GM21619 (cell line): ENCODE data around the gene CELA2A.
"Not testable (repeated sequence)": the region's sequence is repeated elsewhere in the genome, so short reads cannot be mapped to it uniquely, and the experiment has no call there.

ENCODE experiments used
- ATAC-seq: cut with Tn5 transposase; IDR thresholded peaks from one replicate; pipeline ENCODE4 v1.9.1; 2021; ENCODE audit not compliant: unreplicated experiment

The CELA2A gene

GRCh38 chr1:15424981-15425380 is 31.6 kb upstream of the CELA2A start:
- ATAC-seq, result no peak

GRCh38 chr1:15425521-15425920 is 31.0 kb upstream of the CELA2A start:
- no peak for ATAC-seq

DNA sequence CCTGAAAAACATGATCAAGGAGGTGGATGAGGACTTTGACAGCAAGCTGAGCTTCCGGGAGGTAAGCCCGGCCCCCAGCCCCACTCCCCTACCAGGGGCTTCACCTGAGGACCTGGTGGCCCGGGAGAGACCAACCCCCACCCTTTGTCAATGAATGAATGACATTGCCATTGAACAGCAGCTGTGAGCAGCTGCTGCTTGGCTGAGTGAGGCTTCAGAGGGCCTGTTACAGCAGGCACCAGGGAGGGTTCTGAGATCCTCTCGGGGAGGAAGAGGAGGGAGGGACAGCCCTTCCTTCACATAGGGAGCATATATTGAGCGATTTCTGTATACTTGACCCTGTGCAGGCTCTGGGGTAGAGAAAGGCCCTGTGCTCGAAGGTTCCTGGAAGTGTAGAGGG is 30.6 kb upstream of the CELA2A start:
- ATAC-seq, result no peak

DNA sequence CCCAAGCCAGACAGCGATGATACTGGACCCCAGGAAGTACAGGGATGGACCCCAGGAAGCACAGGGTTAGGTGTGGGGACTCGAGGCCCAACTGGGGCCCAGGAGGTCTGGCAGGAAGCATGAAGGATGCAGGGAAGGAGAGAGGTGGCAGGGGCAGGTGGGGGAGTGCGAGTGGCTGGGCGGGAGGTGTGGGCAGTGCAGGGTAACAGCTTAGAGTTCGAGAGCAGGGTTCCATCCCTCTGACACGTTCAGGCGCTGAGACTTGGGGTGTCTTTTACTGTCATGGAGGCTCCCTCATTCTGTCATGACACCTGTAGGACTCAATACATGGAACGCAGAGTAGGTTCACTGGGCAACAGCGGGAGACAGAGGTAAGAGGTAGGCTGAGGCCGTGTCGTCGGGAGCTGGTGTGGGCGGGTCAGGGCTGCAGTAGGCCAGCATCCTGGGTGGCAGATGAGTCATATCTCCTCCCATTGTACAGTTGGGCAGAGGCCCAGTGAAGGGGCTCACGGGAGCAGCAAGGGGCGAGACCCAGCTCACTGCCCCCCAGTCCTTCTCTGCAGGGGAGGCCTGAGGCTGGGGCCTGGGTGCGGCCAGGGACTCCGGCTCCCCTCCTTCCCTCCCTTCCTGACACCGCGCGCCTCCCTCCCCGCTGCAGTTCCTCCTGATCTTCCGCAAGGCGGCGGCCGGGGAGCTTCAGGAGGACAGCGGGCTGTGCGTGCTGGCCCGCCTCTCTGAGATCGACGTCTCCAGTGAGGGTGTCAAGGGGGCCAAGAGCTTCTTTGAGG is 29.8 kb upstream of the CELA2A start:
- no peak for ATAC-seq

DNA sequence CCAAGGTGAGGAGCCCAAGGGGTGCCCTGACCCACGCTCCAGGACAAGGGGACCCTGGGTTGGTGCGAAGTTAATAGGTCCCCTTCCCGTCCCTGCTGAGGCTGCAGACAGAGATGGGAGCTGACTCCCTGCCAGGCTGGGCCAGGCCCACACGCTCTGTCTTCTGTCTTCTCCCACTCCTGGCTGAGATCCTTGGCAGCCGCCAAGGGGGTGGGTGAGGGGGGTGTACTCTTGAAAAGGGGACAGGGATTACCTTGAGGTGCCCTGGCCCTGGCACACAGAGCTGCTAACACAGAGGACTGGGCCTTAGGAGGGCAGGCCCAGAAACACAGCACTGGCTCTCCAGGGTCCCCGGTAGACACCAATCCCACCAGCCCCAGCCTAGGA is 29.3 kb upstream of the CELA2A start:
- no peak for ATAC-seq

DNA sequence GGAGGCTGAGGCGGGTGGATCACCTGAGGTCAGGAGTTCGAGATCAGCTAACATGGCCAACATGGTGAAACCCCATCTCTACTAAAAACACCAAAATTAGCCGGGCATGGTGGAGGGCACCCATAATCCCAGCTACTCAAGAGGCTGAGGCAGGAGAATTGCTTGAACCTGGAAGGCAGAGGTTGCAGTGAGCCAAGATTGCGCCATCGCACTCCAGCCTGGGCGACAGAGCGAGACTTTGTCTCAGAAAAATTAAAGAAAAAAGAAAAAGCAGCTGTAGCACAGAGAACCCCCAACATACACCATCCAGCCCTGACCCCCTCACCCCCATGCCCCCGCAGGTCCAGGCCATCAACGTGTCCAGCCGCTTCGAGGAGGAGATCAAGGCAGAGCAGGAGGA is 28.3 kb upstream of the CELA2A start:
- not testable (repeated sequence) for ATAC-seq

- no peak for ATAC-seq
These were observed 27.6 kb upstream of the CELA2A start for GRCh38 chr1:15428815-15429435.

DNA sequence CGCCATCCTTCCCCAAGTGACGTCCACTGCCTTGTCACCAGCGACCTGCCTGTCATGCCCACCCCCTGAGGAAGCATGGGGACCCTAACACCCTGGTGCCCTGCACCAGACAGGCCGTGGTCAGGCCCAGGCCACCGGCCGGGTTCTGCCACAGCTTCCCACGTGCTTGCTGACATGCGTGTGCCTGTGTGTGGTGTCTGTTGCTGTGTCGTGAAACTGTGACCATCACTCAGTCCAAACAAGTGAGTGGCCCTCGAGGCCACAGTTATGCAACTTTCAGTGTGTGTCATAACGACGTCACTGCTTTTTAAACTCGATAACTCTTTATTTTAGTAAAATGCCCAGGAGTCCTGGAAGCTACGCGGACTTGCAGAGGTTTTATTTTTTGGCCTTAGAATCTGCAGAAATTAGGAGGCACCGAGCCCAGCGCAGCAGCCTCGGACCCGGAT is 26.8 kb upstream of the CELA2A start:
- no peak for ATAC-seq

DNA sequence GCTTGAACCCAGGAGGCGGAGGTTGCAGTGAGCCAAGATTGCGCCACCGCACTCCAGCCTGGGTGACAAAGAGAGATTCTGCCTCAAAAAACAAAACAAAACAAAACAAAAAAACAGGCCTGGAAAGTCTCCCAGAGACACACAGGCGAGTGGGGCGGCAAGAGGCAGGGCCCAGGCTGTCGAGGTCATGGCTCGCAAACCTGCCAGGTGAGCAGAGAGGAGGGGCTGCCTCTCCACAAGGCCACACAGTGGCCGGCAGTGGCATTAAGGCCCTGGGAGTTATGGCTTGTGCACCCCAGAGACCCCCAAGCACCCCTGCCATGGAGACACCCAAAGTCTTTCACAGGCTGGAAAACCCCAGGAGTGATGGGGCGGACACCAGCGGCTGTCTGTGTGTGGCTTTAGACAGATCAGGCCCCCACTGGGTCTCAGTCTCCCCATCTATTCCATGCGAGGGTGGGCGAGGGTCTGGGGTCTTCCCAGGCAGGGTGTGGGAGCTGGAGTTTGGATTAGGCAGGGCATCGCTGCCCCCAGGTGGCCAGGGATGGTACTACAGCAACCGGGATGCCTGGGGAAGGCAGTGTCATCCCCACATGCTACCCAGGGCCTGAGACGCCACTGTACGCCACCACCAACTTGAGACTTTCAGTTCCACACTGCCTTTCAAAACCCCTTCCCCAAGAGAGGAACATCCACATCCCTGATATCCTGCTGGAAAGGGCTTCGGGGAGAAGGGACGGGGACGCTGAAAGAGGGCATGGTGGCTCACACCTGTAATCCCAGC is 25.6 kb upstream of the CELA2A start:
- ATAC-seq, result no peak

DNA sequence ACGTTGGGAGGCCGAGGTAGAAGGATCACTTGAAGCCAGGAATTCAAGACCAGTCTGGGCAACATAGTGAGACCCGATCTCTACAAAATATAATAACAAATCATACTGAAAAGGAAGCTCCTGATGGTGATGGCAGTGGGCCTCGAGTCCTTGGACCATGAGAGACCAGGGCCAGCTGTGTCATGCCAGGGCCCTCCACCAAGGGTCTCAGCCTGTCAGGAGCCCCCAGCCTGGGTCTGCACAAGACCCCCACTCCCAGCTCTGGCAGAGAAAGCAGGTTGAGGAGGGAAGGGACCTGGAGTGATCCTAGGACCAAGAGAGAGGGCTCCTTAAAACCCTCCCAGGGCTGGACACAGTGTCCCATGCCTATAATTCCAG is 25.0 kb upstream of the CELA2A start:
- ATAC-seq, result no peak

- ATAC-seq, result no peak
These were observed 24.2 kb upstream of the CELA2A start for GRCh38 chr1:15432324-15432723.

DNA sequence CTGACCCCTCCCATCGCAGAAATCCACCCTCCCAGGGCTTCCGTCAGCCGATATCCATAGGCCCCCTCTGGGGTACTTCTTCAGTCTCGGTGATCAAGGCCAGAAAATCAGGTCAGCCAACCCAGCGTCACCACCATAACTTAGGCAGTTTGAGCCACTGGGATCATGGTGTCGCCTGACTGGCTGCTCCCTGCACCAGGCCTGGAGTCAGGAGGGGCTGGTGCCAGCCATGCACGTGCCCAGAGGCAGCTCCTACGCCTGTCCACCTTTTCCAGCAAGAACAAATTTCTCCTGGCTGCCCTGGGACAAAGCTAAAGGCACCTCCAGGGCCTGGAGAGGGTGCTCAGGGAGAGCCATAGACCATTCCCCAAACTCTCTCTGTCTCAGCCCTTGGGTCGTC is 23.1 kb upstream of the CELA2A start:
- ATAC-seq, result no peak

GRCh38 chr1:15434739-15435138 is 21.8 kb upstream of the CELA2A start:
- not testable (repeated sequence) for ATAC-seq

DNA sequence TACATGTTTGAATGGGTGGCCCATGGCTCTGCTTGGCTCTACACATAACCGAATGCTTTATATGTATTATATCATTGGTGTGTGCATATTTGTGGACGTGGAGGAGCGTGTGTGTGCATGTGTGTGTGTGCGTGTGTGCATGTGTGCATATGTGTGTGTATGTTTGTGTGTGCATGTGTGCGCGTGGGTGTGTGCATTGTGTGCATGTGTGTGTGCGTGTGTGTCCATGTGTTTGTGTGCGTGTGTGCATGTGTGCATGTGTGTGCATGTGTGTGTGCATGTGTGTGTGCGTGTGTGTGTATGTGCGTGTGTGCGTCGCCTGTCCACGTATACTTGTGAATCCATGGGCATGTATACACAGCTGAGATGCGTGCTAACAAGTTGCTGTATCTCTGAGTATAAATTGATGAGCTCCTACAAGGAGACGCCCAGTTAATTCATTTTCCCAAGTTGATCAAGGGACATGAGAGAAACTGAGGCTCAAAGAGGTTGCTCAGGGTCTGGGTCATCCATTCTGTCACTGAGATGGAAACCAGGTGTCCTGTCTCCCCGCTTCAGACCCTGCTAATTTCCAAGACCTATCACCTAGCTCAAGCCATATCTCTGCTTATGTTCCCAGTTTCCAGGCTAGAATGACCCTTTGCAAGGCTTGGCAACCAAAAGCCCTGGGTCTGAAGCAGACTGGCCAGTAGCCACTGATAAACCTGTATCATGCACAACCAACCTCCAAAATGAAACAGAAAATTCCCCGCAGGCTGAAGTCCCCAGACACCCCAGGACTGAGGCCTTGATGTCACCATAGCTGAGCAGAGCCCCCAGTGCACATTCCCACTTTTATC is 21.1 kb upstream of the CELA2A start:
- ATAC-seq, result no peak

GRCh38 chr1:15436881-15437442 is 19.6 kb upstream of the CELA2A start:
- ATAC-seq, result no peak

- ATAC-seq, result no peak
These were observed 17.2 kb upstream of the CELA2A start for GRCh38 chr1:15439325-15439724.

DNA sequence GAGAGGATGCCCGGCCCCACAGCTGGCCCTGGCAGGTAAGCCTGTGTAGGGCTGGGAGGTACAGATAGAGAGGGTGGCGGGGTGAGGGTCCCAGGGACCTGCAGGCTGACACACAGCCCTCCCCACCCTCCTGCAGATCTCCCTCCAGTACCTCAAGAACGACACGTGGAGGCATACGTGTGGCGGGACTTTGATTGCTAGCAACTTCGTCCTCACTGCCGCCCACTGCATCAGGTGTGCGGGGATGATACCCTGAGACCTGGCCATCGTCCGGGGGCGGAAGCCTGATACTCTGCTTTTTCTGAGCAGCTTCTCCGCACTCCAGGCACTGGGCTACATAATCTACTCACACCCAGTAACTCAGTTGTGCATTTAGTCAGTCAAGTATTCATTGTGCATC is 16.2 kb upstream of the CELA2A start:
- no peak for ATAC-seq

DNA sequence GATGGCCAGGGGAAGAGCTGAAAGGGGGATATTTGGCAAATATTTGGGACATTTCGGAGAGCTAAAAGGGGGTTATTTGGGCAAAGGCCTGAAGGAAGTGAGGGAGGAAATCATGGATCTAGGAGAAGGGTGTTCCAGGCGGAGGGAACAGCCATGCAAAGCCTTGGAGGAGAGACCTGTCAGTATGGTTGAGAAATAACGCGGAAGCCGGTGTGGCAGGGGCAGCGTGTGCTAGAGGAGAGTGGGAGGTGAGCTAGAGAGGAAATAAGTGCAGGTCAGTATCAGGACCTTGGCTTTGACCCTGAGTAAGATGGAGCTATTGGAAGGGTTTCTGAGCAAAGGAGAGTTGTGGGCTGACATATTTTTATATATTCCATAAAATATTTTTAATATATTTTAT is 15.3 kb upstream of the CELA2A start:
- ATAC-seq, result no peak

DNA sequence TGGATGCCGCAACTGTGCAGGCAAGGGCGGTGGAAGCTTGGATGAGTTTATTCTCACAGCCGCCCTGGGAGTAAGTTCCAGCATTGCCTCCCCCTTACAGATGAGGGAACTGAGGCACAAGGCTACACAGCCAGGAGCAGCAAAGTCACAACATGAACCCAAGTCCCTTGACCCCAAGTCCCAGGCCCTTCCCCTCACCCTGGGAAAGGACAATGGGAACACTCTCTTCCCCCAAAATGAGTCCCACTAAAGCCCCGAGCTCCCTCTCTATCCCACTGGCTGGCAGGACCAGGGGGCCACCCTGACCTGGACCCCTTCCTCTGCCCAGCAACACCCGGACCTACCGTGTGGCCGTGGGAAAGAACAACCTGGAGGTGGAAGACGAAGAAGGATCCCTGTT is 14.4 kb upstream of the CELA2A start:
- ATAC-seq, result no peak

GRCh38 chr1:15442759-15443158 is 13.8 kb upstream of the CELA2A start:
- no peak for ATAC-seq

DNA sequence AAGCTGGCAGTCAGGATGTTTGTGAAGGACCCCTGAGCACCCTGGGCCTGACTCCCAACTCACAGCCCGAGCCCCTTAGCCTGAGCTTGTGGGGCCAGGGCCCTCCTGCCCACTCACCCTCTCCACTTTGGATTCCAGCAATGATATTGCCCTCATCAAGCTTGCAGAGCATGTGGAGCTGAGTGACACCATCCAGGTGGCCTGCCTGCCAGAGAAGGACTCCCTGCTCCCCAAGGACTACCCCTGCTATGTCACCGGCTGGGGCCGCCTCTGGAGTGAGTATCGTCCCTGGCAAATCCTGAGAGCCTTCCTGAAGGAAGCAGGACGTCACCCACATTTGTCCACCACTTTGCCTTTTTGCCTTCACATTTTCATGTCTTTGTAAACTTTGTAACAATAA is 13.3 kb upstream of the CELA2A start:
- no peak for ATAC-seq
